ENCODE measurements around the gene PCDH17.

DNA sequence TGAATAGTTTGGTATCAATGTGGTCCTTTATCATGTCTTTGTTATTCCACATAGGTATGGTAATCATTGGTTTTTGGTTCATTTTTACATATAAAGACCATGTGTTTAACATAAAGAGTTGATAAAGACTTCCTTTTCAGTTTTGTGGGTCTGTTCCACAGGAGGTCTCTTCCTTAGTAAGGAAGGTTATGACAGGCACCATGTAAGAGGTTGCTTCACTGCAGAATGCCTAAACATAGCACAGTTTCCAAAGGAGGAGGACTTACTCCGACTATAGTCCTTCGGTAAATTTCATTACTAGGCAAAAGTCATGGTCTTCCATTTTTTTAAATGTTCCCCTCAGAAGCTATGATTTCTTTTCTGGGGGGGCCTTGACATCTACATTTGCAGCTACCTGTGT is 27.1 kb upstream of the PCDH17 start:
- TF ChIP-seq, protein P1, sequence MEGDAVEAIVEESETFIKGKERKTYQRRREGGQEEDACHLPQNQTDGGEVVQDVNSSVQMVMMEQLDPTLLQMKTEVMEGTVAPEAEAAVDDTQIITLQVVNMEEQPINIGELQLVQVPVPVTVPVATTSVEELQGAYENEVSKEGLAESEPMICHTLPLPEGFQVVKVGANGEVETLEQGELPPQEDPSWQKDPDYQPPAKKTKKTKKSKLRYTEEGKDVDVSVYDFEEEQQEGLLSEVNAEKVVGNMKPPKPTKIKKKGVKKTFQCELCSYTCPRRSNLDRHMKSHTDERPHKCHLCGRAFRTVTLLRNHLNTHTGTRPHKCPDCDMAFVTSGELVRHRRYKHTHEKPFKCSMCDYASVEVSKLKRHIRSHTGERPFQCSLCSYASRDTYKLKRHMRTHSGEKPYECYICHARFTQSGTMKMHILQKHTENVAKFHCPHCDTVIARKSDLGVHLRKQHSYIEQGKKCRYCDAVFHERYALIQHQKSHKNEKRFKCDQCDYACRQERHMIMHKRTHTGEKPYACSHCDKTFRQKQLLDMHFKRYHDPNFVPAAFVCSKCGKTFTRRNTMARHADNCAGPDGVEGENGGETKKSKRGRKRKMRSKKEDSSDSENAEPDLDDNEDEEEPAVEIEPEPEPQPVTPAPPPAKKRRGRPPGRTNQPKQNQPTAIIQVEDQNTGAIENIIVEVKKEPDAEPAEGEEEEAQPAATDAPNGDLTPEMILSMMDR (IDR thresholded peaks at IDR 0.05): no peak
- no peak for TF ChIP-seq EZH2 (IDR thresholded peaks at IDR 0.05; ENCODE audit: borderline replicate concordance, insufficient read depth, low read depth, low read length, poor library complexity, severe bottlenecking)

All from B cell (primary cell).